Fibroblast of skin of abdomen (primary cell): ENCODE results near the gene TPM4.
"Not testable (repeated sequence)": the region's sequence is repeated elsewhere in the genome, so short reads cannot be mapped to it uniquely, and the experiment has no call there.

Experiments used
- DNase-seq: peaks from one replicate; pipeline ENCODE4 v3.0.0-alpha.2; 2013

Gene TPM4

DNA sequence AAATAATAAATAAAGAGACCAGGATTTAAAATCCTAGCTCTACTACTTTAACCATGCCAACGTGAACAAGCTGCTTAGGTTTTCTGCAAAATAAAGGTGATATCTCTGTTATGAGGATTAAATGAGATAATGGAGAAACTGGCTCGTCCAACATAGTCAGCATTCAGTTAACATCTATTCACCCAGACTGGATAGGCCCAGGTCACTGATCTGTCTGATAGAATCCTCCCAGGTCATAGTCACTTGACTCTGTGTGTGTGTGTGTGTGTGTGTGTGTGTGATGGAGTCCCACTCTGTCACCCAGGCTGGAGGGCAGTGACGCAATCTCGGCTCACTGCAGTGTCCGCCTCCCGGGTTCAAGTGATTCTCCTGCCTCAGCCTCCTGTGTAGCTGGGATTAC is 22.5 kb downstream of the TPM4 start:
- no peak for DNase-seq

DNA sequence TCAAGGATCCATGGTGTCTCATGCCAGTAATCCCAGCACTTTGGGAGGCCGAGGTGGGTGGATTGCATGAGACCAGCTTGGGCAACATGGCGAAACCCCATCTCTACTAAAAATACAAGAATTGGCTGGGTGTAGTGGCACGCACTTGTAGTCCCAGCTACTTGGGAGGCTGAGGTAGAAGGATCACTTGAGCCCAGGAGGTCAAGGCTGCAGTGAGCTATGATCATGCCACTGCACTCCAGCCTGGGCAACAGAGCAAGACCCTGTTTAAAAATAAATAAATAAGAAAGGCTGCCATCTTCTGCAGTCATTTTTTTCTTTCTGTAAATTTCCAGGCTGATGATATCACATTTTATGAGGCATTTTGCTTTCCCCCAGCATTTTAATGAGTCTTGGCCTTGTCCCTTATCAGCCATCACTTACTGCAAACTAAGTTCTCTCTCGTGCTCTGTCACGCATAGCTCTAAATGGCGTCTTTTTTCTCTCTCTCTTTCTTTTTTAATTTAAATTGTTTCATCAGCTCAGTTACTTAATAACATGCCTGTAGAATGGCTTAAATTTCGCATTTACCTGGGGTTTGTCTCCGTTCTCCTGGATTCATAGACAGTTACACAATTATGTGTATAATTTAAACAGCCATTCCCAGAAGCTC is 23.1 kb downstream of the TPM4 start:
- not testable (repeated sequence) for DNase-seq

DNA sequence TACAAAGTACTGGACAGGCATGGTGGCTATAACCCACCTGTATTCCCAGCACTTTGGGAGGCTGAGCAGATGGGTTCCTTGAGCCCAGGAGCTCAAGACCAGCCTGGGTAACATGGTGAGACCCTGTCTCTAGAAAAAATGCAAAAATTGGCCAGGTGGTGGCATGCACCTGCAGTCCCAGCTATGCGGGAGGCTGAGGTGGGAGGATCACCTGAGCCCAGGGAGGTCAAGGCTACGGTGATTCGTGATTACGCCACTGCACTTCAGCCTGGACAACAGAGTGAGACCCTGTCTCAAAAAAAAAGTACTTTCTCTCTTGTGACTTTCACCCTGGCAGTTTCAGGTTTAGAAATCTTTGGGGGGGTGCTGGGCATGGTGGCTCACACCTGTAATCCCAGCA is 24.2 kb downstream of the TPM4 start:
- DNase-seq = no peak

DNA sequence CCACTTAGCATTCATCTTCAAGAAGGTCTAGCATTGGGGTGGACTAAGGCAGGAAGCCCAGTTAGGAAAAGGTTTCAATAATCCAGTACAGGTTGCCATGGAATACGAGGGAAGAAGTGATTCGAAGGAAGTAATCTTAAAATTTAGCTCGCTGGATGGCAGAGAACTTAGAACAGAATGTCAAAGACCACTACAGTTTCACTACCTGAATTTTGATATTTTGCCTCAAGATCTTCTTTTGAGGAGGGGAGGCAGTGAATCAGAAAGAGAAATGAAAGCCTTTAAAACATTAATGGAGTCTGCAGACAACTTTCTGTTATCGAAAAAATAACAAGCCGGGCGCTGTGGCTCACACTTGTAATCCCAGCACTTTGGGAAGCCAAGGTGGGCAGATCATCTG is 28.4 kb downstream of the TPM4 start:
- DNase-seq = no peak

- no peak for DNase-seq
Observed at GRCh38 chr19:16106121-16106520, 29.8 kb downstream of the TPM4 start.

GRCh38 chr19:16111160-16111908 is 35.0 kb downstream of the TPM4 start, which contains the start of gene RAB8A:
RAB8A (plus strand) TSS chr19:16111889; CDS start chr19:16111902, 13 bp downstream.
- DNase-seq = peak; percentile 100

DNA sequence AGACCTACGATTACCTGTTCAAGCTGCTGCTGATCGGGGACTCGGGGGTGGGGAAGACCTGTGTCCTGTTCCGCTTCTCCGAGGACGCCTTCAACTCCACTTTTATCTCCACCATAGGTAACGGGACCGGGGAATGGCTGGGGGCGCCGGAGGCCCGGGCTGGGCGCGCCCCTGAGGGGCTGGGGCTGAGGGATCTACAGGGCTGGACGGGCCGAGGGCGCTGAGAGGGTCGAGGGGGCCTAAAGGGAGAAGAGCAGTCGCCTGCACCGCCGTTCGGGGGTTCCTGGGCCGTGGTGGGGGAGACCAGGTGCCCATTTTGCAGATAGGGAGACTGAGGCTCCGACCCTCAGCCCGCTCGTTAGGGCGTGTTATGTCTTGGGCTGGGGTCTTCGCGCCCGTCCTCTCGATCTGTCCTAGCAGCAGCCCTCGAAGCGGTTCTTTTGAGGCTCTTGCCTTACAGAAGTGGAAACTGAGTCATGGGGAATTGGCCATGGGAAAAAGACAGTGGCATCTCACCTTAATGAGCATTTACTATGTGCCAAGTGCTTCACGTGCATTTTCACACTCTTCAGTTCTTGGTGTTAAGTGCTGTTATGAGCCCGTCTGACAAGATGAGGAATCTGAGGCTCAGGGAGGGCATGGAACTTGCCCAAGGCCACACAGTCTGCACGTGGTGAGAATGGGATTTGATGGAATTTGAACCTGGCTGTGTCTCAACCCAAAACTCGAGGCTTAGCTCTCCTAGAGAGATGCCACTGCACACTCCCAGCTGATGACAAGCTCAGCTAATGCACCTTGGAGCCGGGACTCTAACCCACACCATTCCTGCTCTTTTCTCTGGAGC is 35.8 kb downstream of the TPM4 start:
- DNase-seq = no peak

GRCh38 chr19:16112778-16113177 is 36.5 kb downstream of the TPM4 start:
- no peak for DNase-seq

GRCh38 chr19:16113727-16114126 is 37.4 kb downstream of the TPM4 start:
- no peak for DNase-seq

DNA sequence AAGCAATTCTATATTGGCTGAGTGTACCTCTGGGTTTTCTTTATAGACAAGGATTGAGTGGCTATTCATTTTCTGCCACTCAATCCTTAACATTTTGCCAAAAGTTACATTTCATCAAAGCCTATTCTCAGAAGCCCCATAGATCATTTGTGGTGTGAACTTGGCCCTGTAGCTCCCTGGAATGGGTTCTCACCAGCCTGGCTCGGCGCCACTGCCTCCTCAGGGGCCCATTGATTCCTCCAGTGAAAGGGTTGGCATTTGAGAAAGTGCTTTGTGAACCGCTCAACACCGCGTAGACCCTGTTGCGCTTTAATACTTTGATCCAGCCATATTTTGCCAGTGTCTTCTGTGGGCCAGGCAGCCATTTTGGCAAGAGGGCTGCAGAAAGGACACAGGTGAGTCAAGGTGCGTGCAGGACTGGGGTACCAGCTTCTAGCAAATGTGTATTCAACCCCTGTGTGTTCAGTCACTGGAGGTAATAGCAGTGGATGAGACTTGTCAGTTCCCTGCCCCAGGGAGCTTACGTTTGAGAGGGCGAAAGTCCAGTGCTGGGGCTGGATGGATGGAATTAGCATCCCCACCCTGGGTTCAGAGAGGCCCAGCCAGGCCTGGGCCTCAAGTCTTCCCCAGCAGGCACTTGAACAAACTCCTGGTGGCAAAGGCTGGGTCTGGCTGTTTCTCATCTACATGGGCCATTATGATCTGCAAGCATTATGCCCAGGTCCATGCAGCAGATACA is 39.2 kb downstream of the TPM4 start:
- no peak for DNase-seq

DNA sequence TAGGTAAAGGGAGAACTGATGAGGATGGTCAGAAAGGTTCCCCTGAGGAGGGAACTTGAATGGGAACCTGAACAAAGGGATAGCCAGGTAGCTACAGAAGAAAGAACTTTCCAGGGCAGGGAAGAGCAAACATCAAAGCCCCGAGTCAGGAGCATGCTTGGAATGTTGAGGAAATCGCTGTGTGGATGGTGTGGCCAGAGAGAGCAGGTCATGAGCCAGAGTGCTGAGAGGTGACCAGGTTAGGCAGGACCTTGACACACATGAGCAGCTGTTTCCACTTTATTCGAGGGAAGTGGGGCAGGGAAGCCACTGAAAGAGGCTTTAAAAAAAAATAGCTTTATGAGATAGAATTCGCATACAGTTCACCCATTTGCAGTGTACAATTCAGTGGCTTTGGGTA is 39.8 kb downstream of the TPM4 start:
- DNase-seq = no peak

- no peak for DNase-seq
Observed at GRCh38 chr19:16117594-16118033, 41.3 kb downstream of the TPM4 start.

DNA sequence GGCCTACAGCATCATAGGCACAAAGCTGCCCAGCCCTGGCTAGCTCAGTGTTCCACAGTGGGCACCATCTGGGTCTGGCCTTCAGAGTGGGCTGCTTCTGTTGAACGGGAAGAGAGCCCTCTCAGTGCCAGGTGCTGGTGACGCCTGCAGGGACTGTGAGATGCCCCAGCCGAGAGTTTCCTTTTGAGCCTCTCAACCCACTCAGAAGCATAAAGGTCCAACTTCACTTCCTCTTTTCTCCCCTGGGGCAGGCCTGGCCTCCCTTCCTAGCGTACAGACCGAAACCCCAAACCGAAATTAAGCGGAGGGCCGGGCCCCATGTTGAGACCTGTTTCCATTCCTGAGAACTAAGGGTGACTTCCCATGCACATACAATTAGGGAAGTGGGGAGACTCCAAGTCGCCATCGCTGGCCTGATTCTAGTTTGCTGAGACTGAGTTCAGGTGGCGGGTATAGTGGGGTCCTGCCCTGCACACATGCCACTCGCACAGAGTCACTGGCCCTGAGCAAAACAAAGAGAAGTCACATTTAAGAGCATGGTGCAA is 42.3 kb downstream of the TPM4 start:
- DNase-seq = no peak

DNA sequence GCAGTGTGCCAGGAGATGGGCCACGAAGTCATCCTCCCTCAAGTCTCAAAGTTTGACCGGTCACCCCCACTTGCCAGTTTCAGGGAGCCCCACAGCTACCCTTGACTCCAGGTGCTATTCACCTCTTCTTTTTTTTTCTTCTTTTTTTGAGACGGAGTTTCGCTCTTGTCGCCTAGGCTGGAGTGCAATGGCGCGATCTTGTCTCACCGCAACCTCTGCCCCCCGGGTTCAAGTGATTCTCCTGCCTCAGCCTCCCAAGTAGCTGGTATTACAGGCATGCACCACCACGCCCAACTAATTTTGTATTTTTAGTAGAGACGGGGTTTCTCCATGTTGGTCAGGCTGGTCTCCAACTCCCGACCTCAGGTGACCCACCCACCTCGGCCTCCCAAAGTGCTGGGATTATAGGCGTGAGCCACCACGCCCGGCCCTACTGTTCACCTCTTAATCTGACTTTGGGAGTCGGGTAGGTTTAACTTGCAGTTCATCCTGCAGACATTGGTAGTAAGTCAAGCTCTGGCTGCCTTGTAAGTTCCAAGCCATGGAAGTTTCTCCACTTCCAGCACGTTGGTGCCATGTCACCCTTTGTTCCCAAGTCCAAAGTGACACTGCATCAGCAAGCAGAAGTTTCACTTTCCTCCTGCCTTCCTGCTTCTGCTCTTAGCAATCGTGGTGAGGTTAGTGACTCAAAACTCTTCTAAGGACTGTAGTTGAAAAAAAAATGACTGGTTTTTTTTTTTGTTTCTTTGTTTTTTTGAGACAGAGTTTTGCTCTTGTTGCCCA is 43.0 kb downstream of the TPM4 start:
- DNase-seq = not testable (repeated sequence)

- no peak for DNase-seq
Observed at GRCh38 chr19:16121141-16121540, 44.8 kb downstream of the TPM4 start.

- DNase-seq = no peak
Observed at GRCh38 chr19:16121967-16122366, 45.7 kb downstream of the TPM4 start.

DNA sequence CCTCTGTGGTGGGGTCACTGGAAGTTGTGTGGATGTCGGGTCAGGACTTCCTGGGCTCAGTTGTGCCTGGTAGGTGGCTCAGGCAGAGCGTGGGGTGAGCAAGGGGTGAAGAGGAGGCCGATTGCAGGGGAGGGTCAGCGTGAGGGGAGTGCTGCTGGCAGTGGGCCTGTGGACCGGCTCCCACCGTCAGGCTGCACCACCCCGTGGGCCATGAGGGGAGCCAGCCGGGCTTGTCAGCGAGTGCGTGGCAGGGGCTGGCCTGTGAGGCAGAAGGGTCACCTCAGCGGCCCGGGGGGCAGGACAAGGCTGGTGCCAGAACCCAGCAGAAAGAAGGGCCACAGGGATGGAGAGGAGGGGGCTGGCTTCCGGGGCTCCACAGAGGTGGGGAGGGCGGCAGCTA is 48.7 kb downstream of the TPM4 start:
- DNase-seq = no peak

DNA sequence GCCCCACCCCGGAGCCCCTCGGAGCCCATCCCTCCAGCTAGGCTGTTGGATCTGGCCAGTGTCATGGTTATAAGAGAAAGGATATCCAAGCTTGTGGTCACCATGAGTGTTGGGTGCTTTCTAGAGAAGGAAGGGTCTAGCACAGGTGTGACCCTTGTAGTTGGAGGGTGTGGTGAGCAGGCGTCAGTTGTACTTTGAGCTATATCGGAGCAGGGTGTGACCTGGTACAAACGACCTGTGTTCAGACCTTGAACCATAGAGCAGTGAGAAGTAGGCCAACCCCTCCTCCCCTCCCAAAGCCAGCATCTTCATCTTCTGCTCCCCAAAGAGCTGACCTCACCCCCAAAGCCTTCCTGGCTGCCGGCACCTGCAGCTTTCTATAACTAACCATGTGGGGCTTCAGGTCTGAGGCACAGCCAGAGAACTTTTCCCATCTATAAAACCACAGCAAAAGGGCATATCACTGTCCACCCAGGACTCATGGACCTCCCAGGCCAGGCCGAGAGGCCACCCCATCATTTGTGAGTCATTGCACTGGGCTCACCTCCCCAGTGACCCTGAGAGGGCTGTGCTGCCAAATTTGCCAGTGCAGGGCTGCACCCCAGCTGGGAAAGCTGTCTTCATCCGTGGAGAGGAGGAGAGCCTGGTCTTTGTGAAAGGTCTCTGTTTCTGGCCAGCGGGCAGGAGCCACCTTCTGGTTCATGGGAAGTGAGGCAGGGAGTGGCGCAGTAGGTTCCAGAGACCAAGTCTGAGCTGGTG is 49.6 kb downstream of the TPM4 start:
- no peak for DNase-seq

DNA sequence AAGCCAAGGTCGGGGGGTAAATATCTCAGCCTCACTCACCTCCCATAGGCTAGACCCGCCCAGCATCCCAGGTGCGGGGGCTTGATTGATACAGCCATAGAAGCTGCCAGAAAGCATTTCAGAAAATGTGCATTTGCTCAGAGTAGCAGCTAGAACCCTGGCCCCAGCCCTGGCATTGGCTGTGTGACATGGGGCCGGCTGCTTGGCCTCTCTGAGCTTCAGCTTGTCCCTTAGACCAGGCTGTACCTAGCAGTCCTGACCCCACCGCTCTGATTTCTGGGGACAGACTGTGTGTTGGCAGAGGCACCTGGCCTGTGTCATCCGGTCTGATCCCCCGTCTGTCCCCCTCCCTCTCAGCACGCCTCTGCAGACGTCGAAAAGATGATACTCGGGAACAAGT is 50.8 kb downstream of the TPM4 start:
- DNase-seq = no peak

GRCh38 chr19:16127776-16128371 is 51.6 kb downstream of the TPM4 start:
- DNase-seq = no peak
